Fibroblast of mammary gland (primary cell): ENCODE results near the gene BICC1.

Experiments used
- DNase-seq: peaks from one replicate; pipeline ENCODE4 v3.0.0-alpha.2; 2010; ENCODE audit warnings: low read depth
- H3K4me3 ChIP-seq: 2 replicates; pipeline ENCODE4 v1.5.1; 2011; ENCODE audit warnings: low read depth, mild to moderate bottlenecking, low read length, moderate library complexity; ENCODE audit not compliant: control insufficient read depth
- CTCF ChIP-seq: conservative IDR thresholded peaks from 2 replicates; pipeline ENCODE4 v1.5.1; 2011; ENCODE audit warnings: low read depth, low read length, inconsistent platforms; ENCODE audit not compliant: control insufficient read depth, insufficient read depth

BICC1 gene

GRCh38 chr10:58817201-58817846 is 304.7 kb downstream of the BICC1 start:
- DNase-seq: peak; percentile 23
- H3K4me3 ChIP-seq: no peak overlapping the region
- no peak for TF ChIP-seq CTCF

GRCh38 chr10:58818900-58819299 is 306.2 kb downstream of the BICC1 start:
- TF ChIP-seq CTCF: peak; percentile 22
- DNase-seq: peak; percentile 89
- H3K4me3 ChIP-seq: no peak overlapping the region

- no peak overlapping the region for H3K4me3 ChIP-seq
- no peak for DNase-seq
- TF ChIP-seq CTCF: no peak
Measured at GRCh38 chr10:58820386-58820785, 307.7 kb downstream of the BICC1 start.

GRCh38 chr10:58820861-58821751 is 308.4 kb downstream of the BICC1 start:
- DNase-seq: peak; percentile 82

GRCh38 chr10:58821752-58822056 is 309.0 kb downstream of the BICC1 start:
- no peak for DNase-seq
- no peak overlapping the region for H3K4me3 ChIP-seq
- no peak for TF ChIP-seq CTCF

More at GRCh38 chr10:58820861-58821751, 308.4 kb downstream of the BICC1 start:
- H3K4me3 ChIP-seq: no peak overlapping the region
- no peak for TF ChIP-seq CTCF

GRCh38 chr10:58823983-58824382 is 311.3 kb downstream of the BICC1 start:
- H3K4me3 ChIP-seq: no peak overlapping the region
- no peak for DNase-seq
- TF ChIP-seq CTCF: no peak
